Lower leg skin (tissue), 4 donors: Measurements from ENCODE around the gene WDR27. TPM values are rescaled to one million over a fixed set of nuclear protein-coding genes. Genes with fewer than 3 reads are reported as not detected.

ENCODE experiments used
- DNase-seq, 2 donors: peaks; one replicate each; pipeline ENCODE4 v3.0.0-alpha.2; 2019; ENCODE audit warnings: low spot score in 2 of 2
- H3K4me3 ChIP-seq: fragments of 200-600 bp; sonication (generic); 2 replicates; pipeline ENCODE4 v1.5.1; 2017; ENCODE audit warnings: mild to moderate bottlenecking, low read depth; ENCODE audit not compliant: poor library complexity, severe bottlenecking
- CTCF ChIP-seq, 3 donors: fragments of 450-650 bp; IDR thresholded peaks; one replicate each; pipeline ENCODE4 v1.5.1; 2016; ENCODE audit warnings: antibody characterized with exemption in 3 of 3, mild to moderate bottlenecking in 3 of 3, moderate library complexity in 2 of 3
- POLR2A ChIP-seq, 2 donors: fragments of 450-650 bp; IDR thresholded peaks; one replicate each; pipeline ENCODE4 v1.6.1; 2016 to 2017; ENCODE audit warnings: antibody characterized with exemption in 2 of 2, mild to moderate bottlenecking in 1 of 2, moderate library complexity in 1 of 2
- WGBS, 2 donors: methylation state at CpG; one replicate each; pipeline ENCODE4 v1.1.5; 2018; 5-methylcytosine and 5-hydroxymethylcytosine counted together
- intact Hi-C: fragments of 100-400 bp; cut with DNase I; formaldehyde crosslinking; loops from one replicate; pipeline ENCODE4 v1.15.0; 2023; ENCODE audit warnings: low total_unique reads
- total RNA-seq, 4 donors: library from RNA; depleted of rRNA; stranded (reverse); fragments of >200 nt; gene quantifications; one replicate each; pipeline ENCODE4 v1.1.0, GENCODE V29; 2016

WDR27 gene
- total RNA-seq, 4 donors from 2014 or later, result 15.7 to 40.0 (median 19.5) TPM

- 66 to 93% methylated on average over 6 of the region's 6 CpGs for WGBS, 2 donors
- no peak overlapping the region for H3K4me3 ChIP-seq
- intact Hi-C loops, result no loop called here
- DNase-seq, result no peak
- TF ChIP-seq POLR2A (IDR thresholded peaks at IDR 0.05) (no peak), CTCF (IDR thresholded peaks at IDR 0.05) (no peak)
Observed at GRCh38 chr6:169583886-169584541, 117.8 kb downstream of the WDR27 start.

GRCh38 chr6:169579407-169580111, 122.3 kb downstream of the WDR27 start:
- TF ChIP-seq CTCF (IDR thresholded peaks at IDR 0.05), result no peak
- TF ChIP-seq POLR2A (IDR thresholded peaks at IDR 0.05), result no peak
- H3K4me3 ChIP-seq, result no peak overlapping the region
- intact Hi-C loops, result no loop called here
- WGBS, 2 donors, result 77 to 85% methylated on average over 7 of the region's 7 CpGs
- DNase-seq, result no peak

- DNase-seq, result no peak
- H3K4me3 ChIP-seq, result no peak overlapping the region
- WGBS, 2 donors, result 85 to 97% methylated on average over 14 of the region's 14 CpGs
- no peak for TF ChIP-seq POLR2A (IDR thresholded peaks at IDR 0.05)
- TF ChIP-seq CTCF (IDR thresholded peaks at IDR 0.05), result no peak
- intact Hi-C loops, result no loop called here
Observed at GRCh38 chr6:169577974-169578373, 123.9 kb downstream of the WDR27 start.

- no peak for TF ChIP-seq CTCF (IDR thresholded peaks at IDR 0.05)
- TF ChIP-seq POLR2A (IDR thresholded peaks at IDR 0.05), result no peak
- intact Hi-C loops, result no loop called here
- 85 to 90% methylated on average over 37 to 38 of the region's 38 CpGs for WGBS, 2 donors
- no peak overlapping the region for H3K4me3 ChIP-seq
- peak in 1 of 2 donors; percentile 70 for DNase-seq
Observed at GRCh38 chr6:169577236-169577635, 124.6 kb downstream of the WDR27 start.

GRCh38 chr6:169575821-169576220, 126.0 kb downstream of the WDR27 start:
- intact Hi-C loops, result no loop called here

More at GRCh38 chr6:169575821-169576220, 126.0 kb downstream of the WDR27 start:
- DNase-seq, result no peak
- no peak for TF ChIP-seq CTCF (IDR thresholded peaks at IDR 0.05)
- no peak for TF ChIP-seq POLR2A (IDR thresholded peaks at IDR 0.05)
- no peak overlapping the region for H3K4me3 ChIP-seq
- 92 to 94% methylated on average over 5 of the region's 5 CpGs for WGBS, 2 donors
